ENCODE results near the gene VSTM2L. TPM values are rescaled to one million over a fixed set of nuclear protein-coding genes. Genes with fewer than 3 reads are reported as not detected.

The VSTM2L gene
- polyA plus RNA-seq, 2 of the 4 experiments (the other 2 are of a cell fraction), result 2.0 to 5.8 TPM

DNA sequence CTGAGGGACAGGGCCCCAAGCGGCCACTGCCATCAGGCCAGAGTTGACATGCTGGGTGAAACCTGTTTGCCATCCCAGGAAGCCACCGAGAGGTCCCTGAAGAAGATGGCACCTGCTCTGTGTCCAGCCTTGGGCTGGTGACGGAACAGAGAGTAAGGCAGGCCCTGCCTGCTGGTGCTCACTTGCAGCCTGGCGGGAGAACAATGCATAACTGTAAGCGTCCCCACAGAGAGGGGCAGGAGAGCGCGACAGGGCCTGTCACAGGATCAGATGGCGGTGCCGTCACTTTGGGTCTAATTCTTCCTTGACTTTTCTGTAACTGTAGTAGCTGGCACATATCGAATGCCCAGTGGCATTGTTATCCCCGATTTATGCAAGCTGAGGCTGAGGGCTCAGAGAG is 29.0 kb upstream of the VSTM2L start:
- Histone ChIP-seq H3K4me2 (no peak overlapping the region), H3K4me1 (no peaks in the 10 kb centered on the region), H3K27ac (no peak overlapping the region), H3K9me3 (no peaks in the 10 kb centered on the region), H3K4me3 (no peak overlapping the region)
- ChIA-PET POLR2A (no interaction called here), CTCF (interaction anchor here (1.1 to 1.6 kb wide), 3 partner anchors 13 to 309 kb away, joined by 3 to 6 read pairs (median 4); no protein-coding TSS in a partner anchor)
- ATAC-seq, result no peak
- TF ChIP-seq TFCP2L1 (CRISPR knock-in tag; IDR thresholded peaks at IDR 0.05) (no peak), CEBPB (IDR thresholded peaks at IDR 0.05) (no peak), ZC3H11A (IDR thresholded peaks at IDR 0.05) (no peak), TP53 (CRISPR knock-in tag; IDR thresholded peaks at IDR 0.05) (no peak), CHD2 (IDR thresholded peaks at IDR 0.05; ENCODE audit: low read length, partially characterized antibody) (no peak), FOXS1 (CRISPR knock-in tag; IDR thresholded peaks at IDR 0.05) (no peak), MYC (IDR thresholded peaks at IDR 0.05; ENCODE audit: borderline replicate concordance, low read length) (no peak), BHLHE40 (IDR thresholded peaks at IDR 0.05; ENCODE audit: low read depth, low read length) (no peak), ZFP36 (IDR thresholded peaks at IDR 0.05; ENCODE audit: borderline replicate concordance, partially characterized antibody) (no peak), MAX (IDR thresholded peaks at IDR 0.05) (no peak), FOSL2 (IDR thresholded peaks at IDR 0.05) (no peak), FOSL2 (CRISPR knock-in tag; IDR thresholded peaks at IDR 0.05) (no peak), HMGXB4 (CRISPR knock-in tag; IDR thresholded peaks at IDR 0.05; ENCODE audit: borderline replicate concordance) (no peak), HOXB13 (CRISPR knock-in tag; IDR thresholded peaks at IDR 0.05; ENCODE audit: low read depth) (no peak)
- TF ChIP-seq, protein P1, sequence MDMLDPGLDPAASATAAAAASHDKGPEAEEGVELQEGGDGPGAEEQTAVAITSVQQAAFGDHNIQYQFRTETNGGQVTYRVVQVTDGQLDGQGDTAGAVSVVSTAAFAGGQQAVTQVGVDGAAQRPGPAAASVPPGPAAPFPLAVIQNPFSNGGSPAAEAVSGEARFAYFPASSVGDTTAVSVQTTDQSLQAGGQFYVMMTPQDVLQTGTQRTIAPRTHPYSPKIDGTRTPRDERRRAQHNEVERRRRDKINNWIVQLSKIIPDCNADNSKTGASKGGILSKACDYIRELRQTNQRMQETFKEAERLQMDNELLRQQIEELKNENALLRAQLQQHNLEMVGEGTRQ (IDR thresholded peaks at IDR 0.05), result no peak
- 93% methylated on average over 10 of the region's 11 CpGs for WGBS (ENCODE audit: missing lambda C conversion rate)
- FAIRE-seq, result no peak
- no peak for DNase-seq (ENCODE audit: low read depth in 1 of 2, low spot score in 1 of 2)

- Histone ChIP-seq H3K9me3 (no peaks in the 10 kb centered on the region), H3K27ac (no peak overlapping the region), H3K4me2 (no peak overlapping the region), H3K4me3 (no peak overlapping the region), H3K4me1 (no peaks in the 10 kb centered on the region)
- TF ChIP-seq MAX (IDR thresholded peaks at IDR 0.05), result no peak
- TF ChIP-seq KDM1A (IDR thresholded peaks at IDR 0.05; ENCODE audit: low read depth), result no peak
- TF ChIP-seq HDAC2 (IDR thresholded peaks at IDR 0.05), result no peak
- TF ChIP-seq RAD21 (conservative IDR thresholded peaks at IDR 0.05 in 1 of 2, IDR thresholded peaks at IDR 0.05 in 1 of 2), result no peak
- no peak for TF ChIP-seq SREBF2 (IDR thresholded peaks at IDR 0.05)
- no peak for TF ChIP-seq ZSCAN20 (CRISPR knock-in tag; IDR thresholded peaks at IDR 0.05)
- no peak for TF ChIP-seq HOXB5 (CRISPR knock-in tag; IDR thresholded peaks at IDR 0.05)
- TF ChIP-seq TP53 (CRISPR knock-in tag; IDR thresholded peaks at IDR 0.05), result no peak
- no peak for TF ChIP-seq FOSL2 (IDR thresholded peaks at IDR 0.05)
- TF ChIP-seq FOSL2 (CRISPR knock-in tag; IDR thresholded peaks at IDR 0.05), result no peak
- ChIA-PET POLR2A (no interaction called here), CTCF (interaction anchor here (1.4 to 1.6 kb wide), 2 partner anchors 11 to 311 kb away, joined by 4 to 6 read pairs; no protein-coding TSS in a partner anchor)
- ATAC-seq (no peak), FAIRE-seq (no peak), DNase-seq (ENCODE audit: low read depth in 1 of 2, low spot score in 1 of 2) (no peak)
- 96% methylated on average over 24 of the region's 24 CpGs for WGBS (ENCODE audit: missing lambda C conversion rate)
These were observed 27.3 kb upstream of the VSTM2L start for GRCh38 chr20:37875460-37876175.

DNA sequence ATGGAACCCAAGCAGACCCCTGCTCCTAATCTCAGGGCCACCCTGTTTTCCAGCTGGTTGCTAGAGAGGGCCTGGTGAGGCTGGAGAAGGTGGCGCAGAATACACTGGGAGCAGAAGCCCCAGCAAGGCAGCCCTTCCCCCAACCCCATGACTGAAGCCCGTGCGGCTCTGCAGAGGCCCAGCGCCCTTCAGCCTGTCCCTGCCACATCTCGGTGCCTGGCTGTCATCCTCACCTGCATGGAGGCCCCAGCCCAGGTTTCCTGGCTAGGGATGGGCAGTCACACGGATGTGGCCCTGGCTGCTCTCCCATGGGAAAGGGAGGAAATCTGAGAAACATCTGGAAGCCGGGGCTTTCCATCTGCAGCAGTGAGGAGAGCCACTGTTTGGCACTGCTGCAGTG is 26.1 kb upstream of the VSTM2L start:
- DNase-seq (ENCODE audit: low read depth in 1 of 2, low spot score in 1 of 2) (no peak), FAIRE-seq (no peak), ATAC-seq (no peak)
- ChIA-PET POLR2A (no interaction called here), CTCF (interaction anchor here (1.1 kb wide), 1 partner anchor 14 kb away, joined by 4 read pairs; no protein-coding TSS in a partner anchor)
- no peaks in the 10 kb centered on the region for H3K9me3 ChIP-seq
- H3K4me3 ChIP-seq, result no peak overlapping the region
- WGBS (ENCODE audit: missing lambda C conversion rate), result 88% methylated on average over 7 of the region's 7 CpGs
- no peak overlapping the region for H3K27ac ChIP-seq
- no peaks in the 10 kb centered on the region for H3K4me1 ChIP-seq
- no peak overlapping the region for H3K4me2 ChIP-seq
- TF ChIP-seq KDM5A (IDR thresholded peaks at IDR 0.05) (no peak), ZSCAN20 (CRISPR knock-in tag; IDR thresholded peaks at IDR 0.05) (no peak), TFCP2L1 (CRISPR knock-in tag; IDR thresholded peaks at IDR 0.05) (no peak), RAD21 (conservative IDR thresholded peaks at IDR 0.05 in 1 of 2, IDR thresholded peaks at IDR 0.05 in 1 of 2) (no peak), RFX5 (IDR thresholded peaks at IDR 0.05) (no peak), ZNF302 (CRISPR knock-in tag; IDR thresholded peaks at IDR 0.05) (no peak), EHF (CRISPR knock-in tag; IDR thresholded peaks at IDR 0.05) (no peak), NPAS2 (CRISPR knock-in tag; IDR thresholded peaks at IDR 0.05; ENCODE audit: borderline replicate concordance) (no peak), HOXB13 (CRISPR knock-in tag; IDR thresholded peaks at IDR 0.05; ENCODE audit: low read depth) (no peak), ATOH8 (CRISPR knock-in tag; IDR thresholded peaks at IDR 0.05; ENCODE audit: low read depth) (no peak)
